Mesodermal cell (in vitro differentiated cells): ENCODE data around the gene ALDH9A1.
A peak's percentile ranks its signal among the peaks of the same experiment; 100 is the strongest.
"Not testable (repeated sequence)": the region's sequence is repeated elsewhere in the genome, so short reads cannot be mapped to it uniquely, and the experiment has no call there.

Experiments
- H3K27ac ChIP-seq: 2 replicates; pipeline ENCODE4 v1.7.0; 2013; ENCODE audit warnings: mild to moderate bottlenecking, low read depth, low read length, moderate library complexity; ENCODE audit not compliant: severe bottlenecking
- H3K36me3 ChIP-seq: 2 replicates; pipeline ENCODE4 v1.7.1; 2013; ENCODE audit warnings: mild to moderate bottlenecking, low read length, moderate library complexity; ENCODE audit not compliant: control insufficient read depth, insufficient read depth
- H3K4me1 ChIP-seq: one replicate; pipeline ENCODE4 v1.7.1; 2013; ENCODE audit warnings: mild to moderate bottlenecking, low read length; ENCODE audit not compliant: insufficient read depth, control insufficient read depth, poor library complexity, severe bottlenecking
- H3K4me3 ChIP-seq: 2 replicates; pipeline ENCODE4 v1.7.0; 2013; ENCODE audit warnings: low read length, control low read depth, mild to moderate bottlenecking; ENCODE audit not compliant: insufficient read depth, poor library complexity, severe bottlenecking; ENCODE audit errors: extremely low read depth
- H3K9me3 ChIP-seq: 2 replicates; pipeline ENCODE4 v1.7.1; 2013; ENCODE audit warnings: mild to moderate bottlenecking, low read length, moderate library complexity; ENCODE audit not compliant: control insufficient read depth
- WGBS, 2 experiments: methylation state at CpG; one replicate each; pipeline ENCODE4 v1.1.5; 2013; ENCODE audit warnings: missing lambda C conversion rate in 2 of 2; ENCODE audit not compliant: insufficient coverage in 2 of 2; 5-methylcytosine and 5-hydroxymethylcytosine counted together

Gene ALDH9A1

GRCh38 chr1:165716265-165717051 is 18.1 kb upstream of the ALDH9A1 start:
- H3K36me3 ChIP-seq, H3K27ac ChIP-seq, H3K4me1 ChIP-seq, H3K4me3 ChIP-seq, H3K9me3 ChIP-seq: not testable (repeated sequence)
- WGBS, 2 experiments: 79 to 88% methylated on average over 2 to 3 of the region's 8 CpGs

GRCh38 chr1:165712764-165713163 is 14.4 kb upstream of the ALDH9A1 start:
- no CpG with 5 or more reads among the region's 5 CpGs for WGBS, 2 experiments
- Histone ChIP-seq H3K4me3 (no peak overlapping the region), H3K4me1 (no peaks in the 10 kb centered on the region), H3K9me3 (no peaks in the 10 kb centered on the region), H3K36me3 (no peaks in the 10 kb centered on the region), H3K27ac (no peak overlapping the region)

DNA sequence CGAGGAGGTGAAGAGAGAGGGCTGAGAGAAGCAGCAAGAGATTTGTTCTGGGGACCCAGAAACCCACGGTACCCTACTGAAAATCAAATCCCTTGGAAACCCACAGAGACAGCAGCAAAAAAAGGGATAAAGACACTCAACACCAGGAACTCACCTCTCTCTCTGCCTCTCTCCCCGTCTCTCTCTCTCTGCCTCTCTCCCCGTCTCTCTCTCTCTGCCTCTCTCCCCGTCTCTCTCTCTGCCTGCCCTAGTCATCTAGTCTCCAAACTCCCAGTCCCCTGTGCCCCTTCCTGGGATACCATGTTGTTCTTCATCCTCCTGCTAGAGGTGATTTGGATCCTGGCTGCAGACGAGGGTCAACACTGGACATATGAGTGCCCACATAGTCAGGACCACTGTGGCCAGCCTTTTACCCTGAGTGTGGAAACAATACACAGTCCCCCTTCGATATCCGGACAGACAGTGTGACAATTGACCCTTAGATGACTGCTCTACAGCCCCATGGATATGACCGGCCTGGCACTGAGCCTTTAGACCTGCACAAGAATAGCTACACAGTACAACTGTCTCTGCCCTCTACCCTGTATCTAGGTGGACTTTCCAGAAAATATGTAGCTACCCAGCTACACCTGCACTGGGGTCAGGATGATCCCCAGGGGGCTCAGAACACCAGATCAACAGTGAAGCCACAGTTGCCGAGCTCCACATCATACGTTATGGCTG is 9.8 kb upstream of the ALDH9A1 start:
- Histone ChIP-seq H3K36me3 (no peaks in the 10 kb centered on the region), H3K4me1 (no peaks in the 10 kb centered on the region), H3K27ac (no peak overlapping the region), H3K9me3 (no peaks in the 10 kb centered on the region), H3K4me3 (no peak overlapping the region)
- WGBS, 2 experiments: 85 to 92% methylated on average over 10 to 11 of the region's 11 CpGs

DNA sequence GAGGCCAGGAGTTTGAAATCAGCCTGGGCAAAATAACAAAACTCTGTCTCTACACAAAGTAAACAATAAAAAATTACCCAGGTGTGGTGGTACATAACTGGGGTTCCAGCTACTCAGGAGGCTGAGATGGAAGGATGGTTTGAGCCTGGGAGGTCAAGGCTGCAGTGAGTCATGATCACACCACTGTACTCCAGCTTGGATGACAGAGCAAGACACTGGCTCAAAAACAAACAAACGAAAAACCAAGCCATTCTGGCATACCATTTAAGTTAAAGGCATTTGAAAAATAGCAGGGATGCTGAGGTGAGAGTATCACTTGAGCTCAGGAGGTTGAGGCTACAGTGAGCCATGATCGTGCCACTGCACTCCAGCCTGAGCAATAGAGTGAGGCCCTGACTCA is 5.3 kb upstream of the ALDH9A1 start:
- Histone ChIP-seq H3K36me3 (no peaks in the 10 kb centered on the region), H3K27ac (no peak overlapping the region), H3K4me3 (no peak overlapping the region), H3K9me3 (no peaks in the 10 kb centered on the region), H3K4me1 (no peaks in the 10 kb centered on the region)
- WGBS, 2 experiments: 83 to 100% methylated on average over 1 of the region's 2 CpGs

GRCh38 chr1:165701922-165702321 is 3.6 kb upstream of the ALDH9A1 start:
- not testable (repeated sequence) for H3K4me3 ChIP-seq, H3K27ac ChIP-seq, H3K9me3 ChIP-seq, H3K4me1 ChIP-seq, H3K36me3 ChIP-seq
- WGBS, 2 experiments: 75% methylated on average over 4 of the region's 7 CpGs; no CpG with 5 or more reads in 1 of the 2 experiments

GRCh38 chr1:165699577-165699976 is 1.2 kb upstream of the ALDH9A1 start:
- Histone ChIP-seq H3K9me3 (no peaks in the 10 kb centered on the region), H3K36me3 (peaks cover 6% of the 10 kb centered on the region), H3K4me1 (no peaks in the 10 kb centered on the region), H3K4me3 (no peak overlapping the region), H3K27ac (no peak overlapping the region)
- WGBS, 2 experiments: 86% methylated on average over 1 of the region's 3 CpGs; no CpG with 5 or more reads in 1 of the 2 experiments

GRCh38 chr1:165698761-165699052 is 345 bp upstream of the ALDH9A1 start:
- peak overlapping the region; percentile 96 for H3K27ac ChIP-seq
- peaks cover 12% of the 10 kb centered on the region for H3K36me3 ChIP-seq
- H3K4me3 ChIP-seq: peak overlapping the region; percentile 81
- H3K4me1 ChIP-seq: no peaks in the 10 kb centered on the region
- no peaks in the 10 kb centered on the region for H3K9me3 ChIP-seq
- 0 to 20% methylated on average over 1 to 2 of the region's 7 CpGs for WGBS, 2 experiments

- 37 to 67% methylated on average over 1 to 5 of the region's 8 CpGs for WGBS, 2 experiments
- H3K4me3 ChIP-seq: peak overlapping the region; percentile 81
- peaks cover 12% of the 10 kb centered on the region for H3K36me3 ChIP-seq
- no peaks in the 10 kb centered on the region for H3K9me3 ChIP-seq
- peak overlapping the region; percentile 96 for H3K27ac ChIP-seq
- H3K4me1 ChIP-seq: no peaks in the 10 kb centered on the region
Measured at GRCh38 chr1:165697491-165697880, 876 bp downstream of the ALDH9A1 start.

DNA sequence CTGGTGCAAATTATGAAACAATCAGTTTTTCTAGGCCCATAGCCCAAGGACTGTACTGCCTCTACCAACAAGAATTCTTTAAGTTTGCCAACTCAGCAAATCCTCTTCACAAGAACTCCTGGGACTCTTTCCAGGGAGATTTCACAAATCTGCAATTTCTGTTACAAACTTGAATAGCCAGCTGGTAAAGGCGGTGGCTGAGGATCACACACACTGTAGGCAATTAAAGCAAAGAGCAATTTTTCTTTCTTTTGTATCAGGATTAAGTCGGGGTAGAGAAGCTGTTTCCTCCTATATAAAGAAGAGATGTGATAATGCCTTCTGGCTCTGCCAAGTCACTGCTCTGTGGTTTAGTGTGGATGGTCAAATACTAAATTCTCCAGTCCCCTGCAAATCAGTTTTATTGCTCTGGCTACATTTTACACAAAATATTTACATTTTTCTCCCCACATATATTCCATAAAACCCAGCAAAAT is 1.7 kb downstream of the ALDH9A1 start:
- Histone ChIP-seq H3K4me3 (peak overlapping the region; percentile 81), H3K4me1 (no peaks in the 10 kb centered on the region), H3K27ac (peak overlapping the region; percentile 47), H3K36me3 (peaks cover 17% of the 10 kb centered on the region), H3K9me3 (no peaks in the 10 kb centered on the region)
- 86% methylated on average over 1 of the region's 2 CpGs; no CpG with 5 or more reads in 1 of the 2 experiments for WGBS, 2 experiments

DNA sequence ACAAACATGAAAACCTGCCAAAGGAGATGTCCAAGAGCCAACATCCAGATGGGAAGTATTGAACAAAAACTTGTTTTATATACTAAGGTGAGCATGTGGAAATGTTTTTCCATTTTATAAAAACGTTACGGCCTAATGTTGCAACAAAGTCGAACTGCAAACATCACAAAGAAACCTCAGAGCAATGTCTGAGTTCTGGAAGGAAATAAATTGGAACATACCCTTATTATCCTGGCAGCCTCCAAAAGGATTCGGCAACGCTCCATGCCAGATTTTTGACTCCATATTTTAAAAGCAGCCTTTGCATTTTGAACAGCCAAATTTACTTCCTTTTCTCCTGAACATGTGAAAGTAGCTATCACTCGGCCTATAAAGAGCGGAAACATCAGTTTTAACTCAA is 3.3 kb downstream of the ALDH9A1 start:
- Histone ChIP-seq H3K27ac (no peak overlapping the region), H3K4me1 (no peaks in the 10 kb centered on the region), H3K9me3 (no peaks in the 10 kb centered on the region), H3K4me3 (no peak overlapping the region), H3K36me3 (peaks cover 29% of the 10 kb centered on the region)
- 100% methylated on average over 3 to 5 of the region's 7 CpGs for whole genome bisulfite sequencing, 2 experiments

DNA sequence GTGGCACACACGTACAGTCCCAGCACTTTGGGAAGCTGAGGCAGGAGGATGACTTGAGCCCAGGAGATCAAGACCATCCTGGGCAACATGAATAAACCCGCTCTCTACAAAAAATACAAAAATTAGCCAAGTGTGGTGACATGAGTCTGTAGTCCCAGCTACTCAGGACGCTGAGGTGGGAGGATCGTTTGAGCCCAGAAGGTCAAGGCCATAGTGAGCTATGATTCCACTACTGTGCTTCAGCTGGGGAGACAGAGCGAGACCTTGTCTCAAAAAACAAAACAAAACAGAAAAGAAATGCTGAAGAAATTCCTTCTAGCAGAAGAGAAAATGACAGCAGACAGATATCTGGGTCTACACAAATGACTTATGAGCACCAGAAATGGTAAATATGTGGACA is 10.3 kb downstream of the ALDH9A1 start:
- 90 to 100% methylated on average over 2 to 3 of the region's 5 CpGs for WGBS, 2 experiments

More for the DNA sequence above, 10.3 kb downstream of the ALDH9A1 start:
- no peak overlapping the region for H3K27ac ChIP-seq
- peaks cover 63% of the 10 kb centered on the region for H3K36me3 ChIP-seq
- no peaks in the 10 kb centered on the region for H3K9me3 ChIP-seq
- no peak overlapping the region for H3K4me3 ChIP-seq
- no peaks in the 10 kb centered on the region for H3K4me1 ChIP-seq
